H9 (cell line): Measurements from ENCODE around the gene AJAP1. TPM values are rescaled to one million over a fixed set of nuclear protein-coding genes. Genes with fewer than 3 reads are reported as not detected.

Experiments
- DNase-seq: peaks from one replicate; pipeline ENCODE4 v3.0.0-alpha.2; 2017
- H2AFZ ChIP-seq: one replicate; pipeline ENCODE4 v1.6.1; 2013; ENCODE audit warnings: mild to moderate bottlenecking, low read length, control low read depth, moderate library complexity
- H2AK5ac ChIP-seq: 2 replicates; pipeline ENCODE4 v1.6.1; 2013; ENCODE audit warnings: low read length, control low read depth, mixed read lengths; ENCODE audit not compliant: insufficient read length
- H2BK120ac ChIP-seq: one replicate; pipeline ENCODE4 v1.6.1; 2013; ENCODE audit warnings: low read depth, mild to moderate bottlenecking, low read length, control low read depth, inconsistent platforms; ENCODE audit not compliant: poor library complexity, severe bottlenecking
- H2BK12ac ChIP-seq: 2 replicates; pipeline ENCODE4 v1.6.1; 2013; ENCODE audit warnings: low read length, control low read depth, mixed read lengths, low read depth; ENCODE audit not compliant: insufficient read length
- H2BK15ac ChIP-seq: 2 replicates; pipeline ENCODE4 v1.6.1; 2013; ENCODE audit warnings: low read depth, low read length, control low read depth
- H2BK20ac ChIP-seq: one replicate; pipeline ENCODE4 v1.6.1; 2013; ENCODE audit warnings: low read depth, mild to moderate bottlenecking, low read length, control low read depth, inconsistent platforms; ENCODE audit not compliant: poor library complexity, severe bottlenecking
- H2BK5ac ChIP-seq: 2 replicates; pipeline ENCODE4 v1.6.1; 2013; ENCODE audit warnings: low read length, control low read depth, mixed read lengths; ENCODE audit not compliant: insufficient read length
- H3K14ac ChIP-seq: 2 replicates; pipeline ENCODE4 v1.6.1; 2013; ENCODE audit warnings: low read length, control low read depth; ENCODE audit not compliant: insufficient read depth
- H3K18ac ChIP-seq: 2 replicates; pipeline ENCODE4 v1.6.1; 2013; ENCODE audit warnings: low read depth, mild to moderate bottlenecking, mixed read lengths, low read length, control low read depth; ENCODE audit not compliant: insufficient read length
- H3K23ac ChIP-seq: 2 replicates; pipeline ENCODE4 v1.6.1; 2013; ENCODE audit warnings: low read length, control low read depth, mixed read lengths, low read depth; ENCODE audit not compliant: insufficient read length
- H3K23me2 ChIP-seq: 2 replicates; pipeline ENCODE4 v1.6.1; 2013; ENCODE audit warnings: low read depth, mild to moderate bottlenecking, mixed read lengths, low read length, control low read depth; ENCODE audit not compliant: insufficient read length, poor library complexity, severe bottlenecking
- H3K27ac ChIP-seq: 2 replicates; pipeline ENCODE4 v1.5.1; 2013; ENCODE audit warnings: low read length, control low read depth, mixed read lengths, low read depth; ENCODE audit not compliant: insufficient read length
- H3K27me3 ChIP-seq: 2 replicates; pipeline ENCODE4 v1.6.1; 2013; ENCODE audit warnings: low read length, control low read depth, inconsistent platforms; ENCODE audit not compliant: insufficient read depth
- H3K4ac ChIP-seq: 2 replicates; pipeline ENCODE4 v1.6.1; 2013; ENCODE audit warnings: low read depth, mild to moderate bottlenecking, control low read depth, inconsistent platforms, low read length, moderate library complexity
- H3K4me1 ChIP-seq: 2 replicates; pipeline ENCODE4 v1.6.1; 2013; ENCODE audit warnings: low read length, control low read depth, inconsistent platforms; ENCODE audit not compliant: insufficient read depth
- H3K4me2 ChIP-seq: 2 replicates; pipeline ENCODE4 v1.6.1; 2013; ENCODE audit warnings: low read length, control low read depth, mixed read lengths; ENCODE audit not compliant: insufficient read length, insufficient read depth
- H3K56ac ChIP-seq: 2 replicates; pipeline ENCODE4 v1.6.1; 2013; ENCODE audit warnings: low read depth, mild to moderate bottlenecking, mixed read lengths, low read length, control low read depth; ENCODE audit not compliant: insufficient read length
- H3K79me1 ChIP-seq: 2 replicates; pipeline ENCODE4 v1.6.1; 2013; ENCODE audit warnings: low read depth, mild to moderate bottlenecking, moderate library complexity, low read length, control low read depth, inconsistent platforms; ENCODE audit not compliant: insufficient read depth, poor library complexity, severe bottlenecking
- H3K79me2 ChIP-seq: 2 replicates; pipeline ENCODE4 v1.6.1; 2013; ENCODE audit warnings: low read length, control low read depth, inconsistent platforms; ENCODE audit not compliant: insufficient read depth
- H3K9ac ChIP-seq: 2 replicates; pipeline ENCODE4 v1.6.1; 2013; ENCODE audit warnings: low read length, control low read depth, mixed read lengths; ENCODE audit not compliant: insufficient read length; ENCODE audit errors: extremely low read depth
- H3K9me3 ChIP-seq: one replicate; pipeline ENCODE4 v1.6.1; 2013; ENCODE audit warnings: low read depth, low read length, inconsistent platforms; ENCODE audit not compliant: control insufficient read depth
- H3T11ph ChIP-seq: one replicate; pipeline ENCODE4 v1.6.1; 2013; ENCODE audit warnings: mild to moderate bottlenecking, low read length, control low read depth, inconsistent platforms
- H4K20me1 ChIP-seq: one replicate; pipeline ENCODE4 v1.6.1; 2013; ENCODE audit not compliant: control insufficient read depth, insufficient read length, insufficient read depth
- H4K5ac ChIP-seq: 2 replicates; pipeline ENCODE4 v1.6.1; 2013; ENCODE audit warnings: low read depth, mild to moderate bottlenecking, mixed read lengths, low read length, control low read depth; ENCODE audit not compliant: insufficient read length
- H4K8ac ChIP-seq: replicated peaks from 2 replicates; pipeline ENCODE4 v1.6.1; 2013; ENCODE audit warnings: low read length, control low read depth, mixed read lengths, low read depth; ENCODE audit not compliant: insufficient read length
- H4K91ac ChIP-seq: 2 replicates; pipeline ENCODE4 v1.6.1; 2013; ENCODE audit warnings: low read depth, mild to moderate bottlenecking, moderate library complexity, mixed read lengths, low read length, control low read depth; ENCODE audit not compliant: insufficient read length
- H3K27ac Mint-ChIP-seq, 3 experiments: 2 replicates in 2 of 3; 3 replicates in 1 of 3; pipeline ENCODE4 v1.8.0; 2020 to 2021; ENCODE audit warnings: mixed read lengths in 3 of 3, mild to moderate bottlenecking in 1 of 3, moderate library complexity in 1 of 3
- H3K27me3 Mint-ChIP-seq: 2 replicates; pipeline ENCODE4 v1.8.0; 2021; ENCODE audit warnings: low read depth, mild to moderate bottlenecking, moderate library complexity, mixed read lengths
- H3K36me3 Mint-ChIP-seq, 3 experiments: 2 replicates in 2 of 3; 3 replicates in 1 of 3; pipeline ENCODE4 v1.8.0; 2020 to 2021; ENCODE audit warnings: low read depth in 3 of 3, mixed read lengths in 3 of 3; ENCODE audit not compliant: insufficient read depth in 1 of 3
- H3K4me1 Mint-ChIP-seq, 2 experiments: 2 replicates each; pipeline ENCODE4 v1.8.0; 2020; ENCODE audit warnings: mixed read lengths in 2 of 2
- H3K4me3 Mint-ChIP-seq, 2 experiments: 2 replicates in 1 of 2; 3 replicates in 1 of 2; pipeline ENCODE4 v1.8.0; 2020 to 2021; ENCODE audit warnings: mild to moderate bottlenecking in 2 of 2, mixed read lengths in 2 of 2, moderate library complexity in 1 of 2
- H3K9me3 Mint-ChIP-seq, 2 experiments: 2 replicates in 1 of 2; 3 replicates in 1 of 2; pipeline ENCODE4 v1.8.0; 2020; ENCODE audit warnings: mild to moderate bottlenecking in 2 of 2, mixed read lengths in 2 of 2, moderate library complexity in 1 of 2
- CTCF ChIP-seq: fragments of 200-600 bp; sonication (generic); conservative IDR thresholded peaks from 3 replicates; pipeline ENCODE4 v1.8.0; 2021; ENCODE audit warnings: antibody characterized with exemption, mild to moderate bottlenecking
- WGBS: extraction: QIAGEN DNeasy Blood & Tissue Kit; methylation state at CpG from one replicate; pipeline ENCODE4 v1.1.7; 2013; ENCODE audit warnings: missing lambda C conversion rate, low lambda C conversion rate, mixed read lengths; ENCODE audit not compliant: insufficient read length; ENCODE audit errors: extremely low coverage; 5-methylcytosine and 5-hydroxymethylcytosine counted together
- total RNA-seq: library from RNA; stranded (reverse); gene quantifications from 2 replicates; pipeline ENCODE4 v1.2.1, GENCODE V29; 2021

Gene AJAP1
- total RNA-seq, 1 experiment from 2014 or later = 8.6 TPM

GRCh38 chr1:4650481-4650880 is 3.9 kb upstream of the AJAP1 start:
- H2BK5ac ChIP-seq = no peak overlapping the region
- no peak overlapping the region for H2AK5ac ChIP-seq
- Mint-ChIP-seq H3K36me3 (no peaks in the 10 kb centered on the region), H3K9me3 (peaks cover 0 to 3% of the 10 kb centered on the region in 2 experiments; a peak in 1 of 5 replicates), H3K4me1 (no peaks in the 10 kb centered on the region; a peak in 2 of 4 replicates), H3K27me3 (peaks cover 27% of the 10 kb centered on the region), H3K4me3 (peak overlapping the region in 1 of 2 experiments; percentile 15; a peak in 2 of 5 replicates), H3K27ac (no peak overlapping the region)
- no peaks in the 10 kb centered on the region for H3K9me3 ChIP-seq
- no peak for TF ChIP-seq CTCF
- H2AFZ ChIP-seq = no peak overlapping the region
- no peak overlapping the region for H3K9ac ChIP-seq
- no peak overlapping the region for H4K91ac ChIP-seq
- peaks cover 7% of the 10 kb centered on the region for H3K23me2 ChIP-seq
- DNase-seq = no peak
- H3K4me2 ChIP-seq = peak overlapping the region; percentile 19
- H3K23ac ChIP-seq = no peak overlapping the region
- H3K18ac ChIP-seq = no peak overlapping the region
- no peak overlapping the region for H2BK15ac ChIP-seq
- no peaks in the 10 kb centered on the region for H4K20me1 ChIP-seq
- no peak overlapping the region for H3K27ac ChIP-seq
- no peak overlapping the region for H2BK12ac ChIP-seq
- no peak overlapping the region for H2BK20ac ChIP-seq
- no CpG with 5 or more reads among the region's 8 CpGs for WGBS
- no peak overlapping the region for H3K4ac ChIP-seq
- no peaks in the 10 kb centered on the region for H3K79me1 ChIP-seq
- H3K79me2 ChIP-seq = no peaks in the 10 kb centered on the region
- H3K14ac ChIP-seq = no peak overlapping the region
- no peak overlapping the region for H2BK120ac ChIP-seq
- no peak overlapping the region for H4K8ac ChIP-seq
- peaks cover 9% of the 10 kb centered on the region; the same call in 1 of the 2 replicates for H3K27me3 ChIP-seq
- no peak overlapping the region for H4K5ac ChIP-seq
- H3K4me1 ChIP-seq = peaks cover 8% of the 10 kb centered on the region; the same call in 1 of the 2 replicates
- H3T11ph ChIP-seq = no peak overlapping the region
- no peak overlapping the region for H3K56ac ChIP-seq
